Stimulated activated CD8-positive, alpha-beta memory T cell treated with anti-CD3 and anti-CD28 coated beads, Interleukin-12 subunit alpha, Interleukin-12 subunit beta, amount 100 ng/mL, for 24 hours (primary cell): ENCODE results near the gene CA4.

Experiments
- DNase-seq: peaks from one replicate; pipeline ENCODE4 v3.0.0-alpha.2; 2020; ENCODE audit errors: extremely low read depth

The CA4 gene

DNA sequence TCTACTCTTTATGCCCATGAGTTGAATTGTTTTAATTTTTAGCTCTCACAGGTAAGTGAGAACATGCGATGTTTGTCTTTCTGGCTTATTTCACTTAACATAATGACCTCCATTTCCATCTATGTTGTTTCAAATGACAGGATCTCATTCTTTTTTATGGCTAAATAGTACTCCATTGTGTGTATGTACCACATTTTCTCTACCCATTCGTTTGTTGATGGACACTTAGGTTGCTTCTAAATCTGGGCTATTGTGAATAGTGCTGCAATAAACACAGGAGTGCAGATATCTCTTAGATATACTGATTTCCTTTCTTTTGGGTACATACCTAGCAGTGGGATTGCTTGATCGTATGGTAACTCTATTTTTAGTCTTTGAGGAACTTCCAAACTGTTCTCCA lies 19.3 kb upstream of the CA4 start:
- no peak for DNase-seq

DNA sequence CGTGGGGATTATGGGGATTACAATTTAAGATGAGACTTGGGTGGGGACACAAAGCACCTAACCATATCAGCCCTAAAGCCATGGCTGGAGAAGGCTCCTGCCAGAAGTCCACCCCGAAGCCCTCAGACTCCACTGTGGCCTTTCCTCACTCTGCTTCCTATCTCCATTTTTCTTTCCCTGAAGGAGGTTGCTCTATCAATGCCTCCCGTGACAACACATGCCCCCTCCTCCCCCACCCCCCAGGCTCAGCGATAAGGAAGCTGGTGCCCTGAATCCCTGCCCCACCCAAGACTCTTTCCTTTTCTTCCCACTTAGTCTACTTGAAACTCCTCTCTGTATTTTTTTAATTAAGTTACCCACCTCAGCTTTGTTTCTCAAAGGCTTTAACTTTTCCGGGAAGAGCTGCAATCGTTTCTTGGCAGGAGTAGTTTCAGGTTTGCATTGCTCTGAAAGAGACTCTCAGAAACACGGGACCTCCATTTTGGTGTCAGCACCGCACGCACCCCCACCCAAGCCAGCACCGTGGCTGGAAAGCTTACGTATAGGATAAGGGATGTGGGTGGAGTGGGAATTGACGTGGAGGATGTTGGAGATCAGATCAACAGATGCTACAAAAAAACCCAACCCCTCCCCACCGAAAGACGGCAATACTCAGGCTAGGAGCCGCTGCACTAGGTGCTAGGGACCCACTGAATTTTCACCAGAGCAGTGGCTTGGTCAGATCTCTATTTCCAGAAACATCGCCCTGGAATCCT lies 15.2 kb upstream of the CA4 start:
- no peak for DNase-seq

DNA sequence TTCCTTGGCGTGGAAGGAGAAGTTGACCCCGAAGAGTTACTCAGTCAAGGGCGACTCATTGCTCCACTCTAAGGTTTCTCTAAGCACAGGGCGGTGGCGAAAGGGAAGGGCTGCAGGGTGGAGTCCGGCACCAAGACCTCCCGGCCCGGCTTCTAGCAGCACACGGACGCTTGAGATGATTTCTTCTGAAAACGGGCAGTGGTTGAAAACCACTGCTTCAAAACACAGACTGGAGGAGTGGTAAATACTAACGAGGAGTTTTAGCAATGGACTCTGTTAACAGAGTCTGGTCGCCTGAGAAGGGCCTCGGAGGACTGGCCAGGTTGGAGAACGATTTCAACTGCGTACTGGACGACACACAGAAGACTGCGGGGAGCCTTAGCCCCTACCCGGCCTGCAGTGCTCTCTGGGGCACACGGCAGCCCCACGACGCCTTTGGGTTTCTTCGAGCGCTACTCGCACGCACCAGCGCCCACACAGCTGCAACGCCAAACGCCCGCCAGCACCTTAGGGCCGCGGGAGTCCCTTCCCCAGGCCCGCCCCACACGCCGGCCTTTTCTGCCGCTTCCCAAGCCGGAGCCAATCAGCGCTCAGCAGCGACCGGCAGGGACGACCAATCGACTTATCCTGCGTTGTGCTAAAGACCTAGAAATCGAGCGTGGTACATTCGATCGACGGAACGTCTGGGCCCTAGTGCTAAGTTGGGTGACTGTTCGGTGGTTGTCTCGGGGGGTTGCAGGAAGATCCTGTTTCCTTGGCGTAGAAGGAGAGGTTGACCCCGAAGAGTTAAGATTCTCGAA lies 14.4 kb upstream of the CA4 start:
- peak; percentile 45 for DNase-seq

DNA sequence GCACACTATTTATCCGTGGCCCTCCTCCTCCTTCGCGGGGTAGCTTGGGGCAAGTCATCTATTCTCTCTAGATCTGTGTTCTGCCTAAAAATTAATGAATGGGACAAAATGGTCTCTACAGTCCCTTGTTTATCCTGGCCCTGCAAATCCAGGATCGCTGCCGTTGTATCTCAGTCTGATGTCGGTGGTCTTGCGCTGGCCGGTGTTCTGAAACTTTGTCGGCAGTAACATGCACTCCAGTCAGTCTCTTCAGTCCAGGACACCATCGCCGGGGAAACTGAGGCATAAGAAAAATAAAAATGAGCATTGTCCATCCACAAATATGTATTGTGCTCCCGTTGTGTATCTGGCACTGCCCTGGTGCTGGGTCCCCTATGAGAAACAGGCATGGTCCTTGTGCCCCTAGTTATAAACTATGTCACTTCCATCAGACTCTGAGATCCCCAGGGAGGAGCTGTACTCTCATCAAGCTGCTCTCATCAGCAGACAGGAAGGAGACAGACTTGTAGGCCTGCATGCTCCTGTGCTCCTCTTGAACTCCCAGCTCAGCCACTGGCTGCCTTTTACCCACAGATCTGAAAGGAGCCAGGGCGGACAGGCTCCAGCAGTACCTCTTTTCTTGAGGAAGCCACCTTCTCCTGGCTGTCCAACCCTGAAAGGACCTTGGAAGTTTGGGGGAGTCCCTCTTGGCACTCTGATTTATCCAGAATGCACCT lies 13.7 kb upstream of the CA4 start:
- DNase-seq = no peak

DNA sequence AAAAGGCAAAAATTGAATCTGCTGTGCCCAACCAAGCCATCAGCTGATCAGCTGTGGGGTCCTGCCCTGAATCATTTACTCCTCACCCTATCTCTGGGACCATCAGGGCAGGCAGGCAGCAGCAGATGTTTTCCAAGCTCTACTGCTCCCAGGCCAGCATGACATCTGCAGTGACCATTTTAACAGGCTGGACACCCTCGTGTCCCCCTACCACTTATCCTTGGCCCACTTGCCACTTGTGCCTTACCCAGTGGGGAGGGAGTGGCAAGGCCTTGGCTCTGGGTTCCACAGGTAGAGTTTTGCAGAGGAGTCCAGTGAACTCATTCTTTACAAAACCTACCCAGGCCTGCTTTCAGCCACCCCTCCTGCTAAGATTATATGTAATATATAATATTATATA lies 12.0 kb upstream of the CA4 start:
- no peak for DNase-seq

DNA sequence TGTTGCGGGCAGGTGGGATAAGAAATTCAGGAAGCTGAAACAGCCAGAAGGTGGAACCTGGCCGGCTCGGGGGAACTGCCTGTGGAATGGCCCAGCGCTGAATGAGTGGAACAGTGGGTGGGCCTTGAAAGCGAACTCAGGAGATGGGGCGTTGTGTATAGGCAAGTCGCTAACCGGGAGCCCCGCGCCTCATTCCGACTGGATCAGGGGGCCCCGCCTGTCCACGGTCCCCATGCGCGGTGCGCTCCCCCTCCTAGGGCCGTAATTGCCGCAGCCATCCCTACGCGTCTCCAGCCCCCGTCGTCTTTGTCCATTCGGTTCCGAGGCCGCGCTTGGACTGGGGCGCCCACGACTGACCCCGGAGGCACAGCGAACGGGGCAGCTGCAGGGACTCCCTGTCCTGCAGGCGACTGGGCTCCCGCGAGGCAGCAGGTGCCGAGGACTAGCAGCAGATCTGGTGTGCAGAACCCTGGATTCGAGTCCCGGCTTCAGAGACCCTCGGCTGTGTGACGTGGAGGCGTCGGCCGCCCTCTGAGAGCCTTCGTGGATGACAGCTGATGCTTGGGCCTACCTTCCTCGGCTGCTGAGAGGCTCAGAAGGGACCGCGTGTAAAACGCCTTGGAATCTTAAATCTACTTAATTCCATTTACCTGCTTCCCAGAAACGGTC lies 10.9 kb upstream of the CA4 start:
- DNase-seq = no peak

DNA sequence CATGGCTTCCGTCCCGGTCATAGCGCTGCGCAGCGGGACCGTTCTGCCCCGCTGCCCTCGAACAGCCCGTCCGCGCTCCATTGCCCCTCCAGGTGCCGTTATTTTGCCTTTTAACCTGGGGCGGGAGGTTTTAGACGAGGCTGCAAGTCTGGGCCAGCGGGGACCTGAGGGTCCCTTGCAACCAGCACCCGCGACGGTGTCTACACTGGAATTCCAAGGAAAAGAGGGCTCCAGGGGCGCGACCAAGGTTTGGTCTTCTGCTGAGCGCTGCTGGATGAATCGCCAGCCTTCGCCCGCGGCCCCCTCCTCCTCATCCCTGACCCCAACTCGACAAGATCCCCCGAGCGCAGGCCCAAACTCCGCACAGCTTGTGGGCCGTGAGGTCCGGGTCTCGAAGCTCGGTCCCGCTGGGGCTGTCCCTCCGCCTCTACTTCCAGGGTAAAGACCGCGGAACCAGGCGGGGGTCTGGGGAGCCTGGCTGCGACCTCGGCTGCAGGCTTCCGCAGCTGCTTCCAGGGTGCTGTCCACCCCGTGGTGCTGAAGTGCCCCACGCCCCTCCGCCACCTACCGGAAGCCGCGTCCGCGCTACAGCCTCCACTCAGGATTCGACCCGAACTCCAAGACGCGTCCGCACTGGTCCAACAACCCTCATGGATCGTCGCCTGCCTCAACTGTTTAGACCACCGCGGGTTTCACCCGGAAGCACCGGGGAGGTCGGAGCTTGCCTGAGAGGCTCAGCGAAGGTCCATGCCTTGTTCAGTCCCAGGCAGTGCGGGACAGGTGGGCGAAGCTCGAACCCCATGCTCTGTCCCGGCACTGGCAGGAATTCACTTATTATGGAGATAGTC lies 10.1 kb upstream of the CA4 start:
- DNase-seq = peak; percentile 26

DNA sequence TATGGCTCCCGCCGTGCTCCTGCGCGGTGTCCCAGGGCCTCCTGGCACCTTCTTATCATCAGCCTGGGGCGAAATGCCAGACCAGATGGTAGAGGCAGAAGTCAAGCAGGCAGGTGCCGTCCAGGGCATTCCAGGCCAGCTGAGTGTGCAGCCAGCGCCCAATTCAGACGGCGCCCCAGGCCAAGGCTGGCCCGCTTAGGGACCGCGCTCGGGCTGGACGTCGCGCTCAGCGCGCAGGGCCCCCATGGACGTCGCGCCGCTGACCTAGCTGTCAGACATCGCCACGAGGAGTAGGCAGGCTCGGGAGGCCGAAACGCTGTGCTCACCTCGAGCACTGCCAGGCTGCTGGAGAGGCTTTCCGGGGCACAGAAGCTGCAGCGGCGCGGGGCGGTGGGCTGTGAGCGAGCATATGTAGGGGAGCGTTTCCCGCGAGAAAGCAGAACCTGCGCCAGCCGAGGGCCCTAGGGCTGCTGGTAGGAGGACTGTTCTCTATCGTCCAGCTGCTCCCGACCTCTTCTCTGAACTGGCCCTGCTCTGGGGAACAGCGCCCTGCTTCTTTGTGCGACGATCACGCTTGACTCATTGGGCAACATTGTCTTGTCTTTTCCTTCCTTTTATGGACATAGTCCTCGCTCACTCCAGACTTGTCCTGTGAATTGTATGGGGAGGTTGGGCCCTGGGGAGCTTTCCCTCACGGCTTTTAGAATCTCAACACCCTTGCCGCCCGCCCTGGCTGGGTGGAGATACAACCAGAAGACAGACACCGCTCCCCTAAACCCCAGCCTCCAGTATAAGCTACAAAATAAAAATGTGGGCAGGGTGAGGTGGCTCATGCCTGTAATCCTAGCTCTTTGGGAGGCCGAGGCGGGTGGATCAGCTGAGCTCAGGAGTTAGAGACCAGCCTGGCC lies 8.4 kb upstream of the CA4 start:
- no peak for DNase-seq

DNA sequence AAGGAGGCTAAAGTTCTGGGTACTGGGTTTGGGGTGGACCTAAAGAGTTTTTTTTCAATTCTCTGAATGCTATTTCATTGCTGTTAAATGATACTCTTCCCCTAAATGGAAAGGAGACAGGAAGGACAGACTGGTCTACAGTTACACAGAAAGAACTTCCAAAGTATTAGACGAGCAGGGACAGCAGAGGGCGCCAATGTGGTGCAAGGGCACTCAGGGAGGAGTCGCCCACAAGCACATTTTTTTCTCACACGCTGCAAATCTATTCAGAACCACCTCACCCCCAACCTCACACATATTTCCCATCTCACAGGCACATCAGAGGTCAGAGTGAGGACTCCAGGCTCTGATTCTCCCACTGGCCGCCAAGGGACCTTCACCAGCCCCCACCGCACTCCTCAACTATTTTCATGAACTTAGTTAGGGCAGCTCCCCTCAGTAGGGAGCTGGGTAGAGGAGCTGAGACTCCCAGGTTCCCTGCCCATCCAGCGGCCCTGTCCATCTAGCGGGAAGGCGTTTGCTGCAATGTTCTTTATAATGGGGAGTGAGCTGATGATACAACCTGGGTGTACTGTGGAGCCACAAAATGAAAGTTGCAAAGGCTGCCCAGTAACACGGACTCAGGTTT lies 6.8 kb upstream of the CA4 start:
- peak; percentile 51 for DNase-seq

DNA sequence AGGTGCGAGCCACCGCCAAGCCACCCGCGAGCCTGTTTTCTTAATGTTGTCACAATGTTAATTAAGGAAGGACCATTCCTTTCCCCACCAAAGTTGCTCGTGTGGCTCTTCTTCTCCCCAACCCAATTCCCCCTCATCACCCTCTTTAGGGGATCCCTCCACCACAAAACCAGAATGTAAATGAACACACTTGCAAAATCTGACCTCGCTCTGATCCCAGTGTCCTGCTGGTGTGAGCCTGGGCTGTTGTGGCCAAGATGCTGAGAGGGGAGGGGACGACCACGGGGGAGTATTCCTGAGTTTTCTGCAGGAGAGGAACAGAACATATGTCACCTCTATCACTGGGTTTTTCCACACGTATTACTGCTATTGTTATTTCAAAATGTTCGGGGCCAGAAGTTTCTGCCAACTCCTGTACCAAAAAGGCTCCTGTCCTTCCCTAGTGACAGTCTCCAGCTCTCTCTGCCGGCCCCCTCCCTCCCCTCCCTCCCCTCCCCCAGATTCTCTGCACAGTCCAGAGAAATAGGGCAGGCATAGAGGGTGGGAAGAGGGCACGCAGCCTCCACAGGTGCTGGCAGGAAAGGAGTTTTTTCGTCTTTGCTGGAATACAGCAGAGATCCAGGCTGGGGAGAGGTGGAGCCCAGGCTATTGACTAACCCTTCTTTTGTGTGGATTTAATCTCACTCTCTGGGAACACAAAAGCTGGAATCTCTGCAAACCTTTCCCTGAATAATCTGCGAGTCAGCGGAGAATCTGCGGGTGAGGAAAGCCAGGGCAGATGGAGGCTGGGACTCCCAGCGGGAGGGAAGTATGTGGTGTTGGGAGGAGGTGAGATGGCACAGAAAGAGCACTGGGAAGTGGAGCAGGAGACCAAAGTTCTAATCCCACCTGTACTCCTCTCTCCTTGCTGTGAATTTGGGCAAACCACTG lies 4.5 kb upstream of the CA4 start:
- DNase-seq = no peak

DNA sequence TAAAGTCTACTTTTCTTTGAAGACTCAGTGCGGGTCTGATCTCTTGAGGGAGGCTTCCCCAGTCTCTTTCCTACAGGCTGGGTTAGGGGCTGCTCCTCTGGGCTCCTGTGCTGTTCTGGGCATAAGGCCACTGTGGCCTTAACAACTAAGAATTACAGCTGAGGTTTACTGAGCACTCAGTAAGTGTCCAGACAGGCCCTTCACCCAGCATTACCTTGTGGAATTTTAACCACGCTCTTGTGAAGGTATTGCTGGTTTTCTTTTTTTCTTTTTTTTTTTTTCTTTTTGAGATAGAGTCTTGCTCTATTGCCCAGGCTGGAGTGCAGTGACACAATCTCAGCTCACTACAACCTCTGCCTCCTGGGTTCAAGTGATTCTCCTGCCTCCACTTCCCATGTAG lies 3.6 kb upstream of the CA4 start:
- DNase-seq = no peak

DNA sequence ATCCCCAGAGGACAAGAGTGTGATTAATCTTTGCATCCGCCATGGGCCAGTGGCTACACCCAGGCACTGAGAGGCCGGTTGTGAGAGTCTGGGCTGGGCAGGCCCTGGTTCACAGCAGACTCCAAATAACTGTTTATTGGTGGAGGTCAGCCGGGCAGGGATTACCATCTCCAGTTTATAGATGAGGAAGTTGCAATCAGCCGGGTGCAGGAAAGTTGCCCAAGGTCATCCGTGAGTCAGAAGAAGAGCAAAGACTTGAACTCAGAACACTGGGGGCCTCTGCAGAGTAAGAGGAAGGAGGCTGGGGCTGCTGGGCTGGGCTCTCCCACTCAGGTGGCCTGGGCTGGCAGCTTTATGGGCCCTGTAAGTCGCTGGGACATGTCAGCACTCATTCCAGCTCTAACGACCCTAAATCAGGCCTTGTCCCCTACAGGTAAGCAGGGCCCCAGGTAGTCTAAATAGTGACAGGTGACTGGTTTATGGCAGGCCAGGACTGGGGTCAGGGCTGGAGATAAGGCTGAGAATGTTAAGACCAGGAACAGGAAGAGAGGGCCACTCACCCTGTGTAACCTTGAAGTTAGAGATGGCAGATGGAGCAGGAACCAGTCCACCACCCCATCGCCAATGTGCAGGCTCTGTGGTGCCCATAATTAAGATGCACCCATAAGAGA lies 2.1 kb upstream of the CA4 start:
- no peak for DNase-seq

DNA sequence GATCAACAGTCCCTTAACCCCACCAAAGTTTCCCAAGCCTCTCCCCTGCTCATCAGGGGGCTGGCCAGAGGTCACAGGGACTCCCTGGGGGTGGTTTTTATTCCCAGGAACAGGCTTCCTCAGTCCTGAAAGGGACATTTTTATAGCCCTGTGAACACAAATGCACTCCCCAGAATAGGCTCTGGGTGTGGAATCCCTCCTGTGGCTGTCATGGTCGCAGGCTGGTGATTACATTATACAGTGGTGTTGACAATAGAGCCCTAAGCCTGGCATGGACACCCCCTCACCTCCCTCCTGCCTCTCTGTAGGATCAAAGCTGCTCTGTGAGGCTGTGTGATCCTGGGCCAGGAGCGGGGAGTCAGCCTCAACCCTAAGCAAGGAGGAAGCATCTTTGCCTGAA lies 1.4 kb upstream of the CA4 start:
- DNase-seq = no peak

DNA sequence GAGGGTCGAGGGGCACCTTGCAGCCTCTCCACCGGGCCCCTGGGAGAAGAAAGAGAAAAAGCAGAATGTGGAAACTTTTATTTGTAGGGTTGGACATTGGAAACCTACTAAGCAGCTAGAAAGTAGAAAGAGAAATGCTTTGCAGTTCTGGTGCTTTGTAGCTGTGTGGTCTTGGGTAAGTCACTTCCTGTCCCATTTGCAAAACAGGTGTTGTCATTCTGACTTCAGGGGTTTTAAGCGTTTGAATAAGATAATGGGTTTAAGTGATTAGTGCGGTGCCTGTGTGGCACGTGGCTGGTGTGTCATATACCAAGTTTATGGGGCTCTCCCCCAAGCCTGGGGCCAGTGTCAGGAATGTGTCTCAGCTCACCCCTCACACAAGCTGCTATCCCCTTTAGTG lies 1.6 kb downstream of the CA4 start:
- DNase-seq = no peak

DNA sequence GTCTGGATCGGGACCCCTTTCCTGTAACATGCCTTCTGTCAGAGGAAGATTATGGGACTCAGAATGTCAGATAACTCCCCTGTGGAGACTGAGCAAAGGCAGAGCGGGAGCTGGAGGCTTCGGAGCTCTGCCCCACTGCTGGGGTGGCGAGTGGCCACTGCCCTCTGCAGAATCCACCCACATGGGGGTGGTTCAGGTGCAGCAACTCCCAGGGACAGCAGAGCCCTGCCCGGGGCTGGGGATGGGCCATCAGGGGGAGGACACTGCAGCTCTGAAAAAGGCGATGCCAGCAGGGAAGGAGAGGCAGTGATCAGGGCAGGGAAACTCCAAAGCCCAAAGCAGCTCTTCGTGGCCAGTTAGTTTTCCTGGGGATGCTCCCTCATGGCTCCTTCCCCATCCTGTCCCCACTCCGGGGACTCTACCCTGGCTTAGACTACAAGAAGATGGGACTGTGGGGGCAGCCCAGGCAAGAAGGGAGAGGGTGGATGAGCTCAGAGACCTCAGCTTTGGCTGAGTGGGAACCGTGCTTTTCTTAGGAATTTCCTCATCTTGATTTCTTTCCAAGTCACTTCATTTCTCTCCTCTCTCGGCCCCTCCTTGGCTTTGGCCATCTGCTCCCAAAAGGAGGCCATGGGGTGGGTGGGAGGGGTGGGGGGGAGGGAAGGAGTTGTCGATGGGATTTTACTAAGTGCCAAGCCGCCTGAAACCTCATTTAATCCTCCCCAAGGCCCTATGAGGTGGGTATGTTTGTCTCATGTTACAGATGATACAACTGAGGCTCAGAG lies 4.0 kb downstream of the CA4 start:
- DNase-seq = no peak

DNA sequence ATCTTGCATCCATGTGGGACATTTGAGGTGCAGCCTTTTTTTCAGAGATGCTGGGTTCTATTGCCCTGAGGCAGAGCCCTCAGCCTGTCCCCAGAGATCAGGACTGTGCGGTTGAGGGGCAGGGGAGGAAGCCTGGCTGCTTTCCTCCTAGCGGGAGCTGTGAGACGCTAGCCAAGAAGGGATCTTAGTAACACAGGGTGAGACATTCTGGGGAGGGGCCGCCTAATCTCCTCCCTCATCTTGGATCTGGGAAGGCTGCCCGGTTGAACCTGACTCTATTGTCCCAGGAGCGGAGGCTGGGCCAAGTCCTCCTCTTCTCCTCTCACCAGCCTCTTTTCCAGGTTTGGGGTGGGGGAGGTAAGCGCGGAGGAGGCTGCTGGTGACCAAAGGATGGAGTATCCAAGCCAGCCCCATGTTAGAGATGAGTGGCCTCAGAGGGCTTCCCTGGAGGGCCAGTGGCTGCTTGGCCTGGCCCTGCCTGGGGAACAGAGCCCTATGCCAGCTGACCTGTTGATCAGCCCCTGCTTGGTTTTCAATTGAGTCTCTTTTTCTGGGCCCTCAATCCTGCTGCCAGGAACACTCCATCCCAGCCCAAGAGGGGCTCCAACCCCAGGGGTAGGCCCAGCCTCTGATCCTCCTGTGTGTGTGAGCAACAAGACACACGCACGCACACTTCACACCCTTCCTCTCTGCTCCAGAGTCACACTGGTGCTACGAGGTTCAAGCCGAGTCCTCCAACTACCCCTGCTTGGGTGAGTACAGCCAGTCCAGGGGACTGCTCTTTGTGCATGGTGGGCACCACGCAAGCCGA lies 5.0 kb downstream of the CA4 start:
- no peak for DNase-seq
